Urinary bladder (tissue), 2 donors: ENCODE measurements around the gene MPEG1. TPM values are rescaled to one million over a fixed set of nuclear protein-coding genes. Genes with fewer than 3 reads are reported as not detected.

Experiments used
- polyA plus RNA-seq: library from polyadenylated mRNA; stranded (reverse); fragments of 200-250 nt; gene quantifications from one replicate; pipeline ENCODE4 v1.2.3, GENCODE V29; 2013
- small RNA-seq: library from RNA; depleted of rRNA; stranded (forward); fragments of <200 nt; gene quantifications from one replicate; pipeline ENCODE3, GENCODE V24; 2014
- total RNA-seq: library from RNA; depleted of rRNA; stranded (reverse); fragments of >200 nt; gene quantifications from one replicate; pipeline ENCODE4 v1.2.3, GENCODE V29; 2014
- donor health status: healthy.

Gene MPEG1
- total and polyA plus RNA-seq, 2 donors = 12.8 to 13.7 TPM

Small RNA genes within 50 kb of the gene (small RNA-seq; reads per million reads assigned to genes)
- not detected for gene RN7SL42P

Other genes with a start within 250 kb of the MPEG1 start
- not detected for gene GLYATL1B, start 126.6 kb downstream of the MPEG1 start, total RNA-seq
- not detected for gene GLYATL1B, start 126.6 kb downstream of the MPEG1 start, polyA plus RNA-seq
- 25.9 TPM for gene FAM111B, start 105.7 kb downstream of the MPEG1 start, total RNA-seq
- 0.23 TPM for gene FAM111B, start 105.7 kb downstream of the MPEG1 start, polyA plus RNA-seq
- 93.6 TPM for gene FAM111A, start 70.1 kb downstream of the MPEG1 start, total RNA-seq
- gene FAM111A, start 70.1 kb downstream of the MPEG1 start, polyA plus RNA-seq = 12.4 TPM
- 24.0 TPM for gene DTX4, start 40.8 kb downstream of the MPEG1 start, total RNA-seq
- gene DTX4, start 40.8 kb downstream of the MPEG1 start, polyA plus RNA-seq = 14.8 TPM
- not detected for gene OR5AN1, start 146.0 kb upstream of the MPEG1 start, total RNA-seq
- not detected for gene OR5AN1, start 146.0 kb upstream of the MPEG1 start, polyA plus RNA-seq
- gene OR5A2, start 213.5 kb upstream of the MPEG1 start, total RNA-seq = not detected
- gene OR5A2, start 213.5 kb upstream of the MPEG1 start, polyA plus RNA-seq = not detected
- gene OR5A1, start 223.5 kb upstream of the MPEG1 start, total RNA-seq = not detected
- not detected for gene OR5A1, start 223.5 kb upstream of the MPEG1 start, polyA plus RNA-seq
- gene OR4D6, start 244.0 kb upstream of the MPEG1 start, total RNA-seq = not detected
- not detected for gene OR4D6, start 244.0 kb upstream of the MPEG1 start, polyA plus RNA-seq